Central memory CD8-positive, alpha-beta T cell (primary cell): ENCODE results near the gene PLEKHA8.

Experiments
- ATAC-seq: fragments of 150-1000 bp; cut with Tn5 transposase; replicated peaks from 2 replicates; pipeline ENCODE4 v1.10.0; 2022; ENCODE audit warnings: mild to moderate bottlenecking, moderate FRiP score, moderate number of reproducible peaks; ENCODE audit not compliant: poor library complexity, severe bottlenecking; ENCODE audit errors: extremely low read depth
- DNase-seq, 2 donors: peaks; one replicate each; pipeline ENCODE4 v3.0.0; 2021; ENCODE audit warnings: low spot score in 2 of 2
- H3K27ac Mint-ChIP-seq: one replicate; pipeline ENCODE4 v1.8.0; 2022; ENCODE audit warnings: low read depth, mild to moderate bottlenecking, moderate library complexity, mixed read lengths
- H3K27me3 Mint-ChIP-seq: one replicate; pipeline ENCODE4 v1.8.0; 2022; ENCODE audit warnings: mixed read lengths
- H3K36me3 Mint-ChIP-seq: one replicate; pipeline ENCODE4 v1.8.0; 2022; ENCODE audit warnings: mild to moderate bottlenecking, moderate library complexity, mixed read lengths; ENCODE audit not compliant: insufficient read depth
- H3K4me1 Mint-ChIP-seq: one replicate; pipeline ENCODE4 v1.8.0; 2022; ENCODE audit warnings: mixed read lengths
- H3K4me3 Mint-ChIP-seq: one replicate; pipeline ENCODE4 v1.8.0; 2022; ENCODE audit warnings: mild to moderate bottlenecking, moderate library complexity, mixed read lengths
- H3K9me3 Mint-ChIP-seq: one replicate; pipeline ENCODE4 v1.8.0; 2022; ENCODE audit warnings: mixed read lengths

Gene PLEKHA8

DNA sequence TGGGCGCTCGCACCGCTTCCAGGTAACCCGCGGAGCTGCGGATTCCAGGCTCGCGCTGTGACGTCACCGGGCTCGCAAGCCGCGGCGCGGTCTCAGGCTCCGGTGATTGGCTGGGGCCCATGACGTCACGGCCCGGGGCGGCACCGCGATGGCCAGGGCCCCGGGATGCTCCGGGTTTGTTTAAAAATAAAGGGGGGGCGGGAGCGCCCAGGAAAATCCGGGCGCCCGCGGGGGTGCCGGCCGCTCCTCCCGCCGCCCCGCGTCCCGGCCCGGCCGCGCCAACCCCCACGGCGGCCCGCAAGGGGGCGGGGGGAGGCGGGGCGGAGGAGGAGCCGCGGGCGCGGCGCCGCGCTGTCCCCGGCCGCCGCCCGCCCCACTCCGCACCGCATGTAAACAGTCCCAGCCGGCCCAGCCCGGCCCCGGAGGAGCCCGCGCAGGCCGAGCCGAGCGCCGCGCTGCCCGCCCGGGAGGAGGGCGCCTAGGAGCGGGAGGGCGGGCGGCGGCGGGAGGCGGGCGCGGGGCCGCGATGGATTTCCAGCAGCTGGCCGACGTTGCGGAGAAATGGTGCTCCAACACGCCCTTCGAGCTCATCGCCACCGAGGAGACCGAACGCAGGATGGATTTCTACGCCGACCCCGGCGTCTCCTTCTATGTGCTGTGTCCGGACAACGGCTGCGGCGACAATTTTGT is 106.5 kb downstream of the PLEKHA8 start, which contains the start of gene MTURN:
Gene MTURN, plus strand, starts transcription at position 376 of the 690 bp plus-strand sequence. Its CDS starts 151 bp downstream, at position 527.
- Mint-ChIP-seq H3K4me3 (peak within 1 kb of the TSS; percentile 90), H3K27me3 (no peaks in the 10 kb centered on the region), H3K36me3 (peaks cover 13% of the 10 kb centered on the region), H3K4me1 (peaks cover 5% of the 10 kb centered on the region), H3K27ac (peak within 1 kb of the TSS; percentile 90), H3K9me3 (no peaks in the 10 kb centered on the region)
- DNase-seq (peak; percentile 76 to 77), ATAC-seq (peak; percentile 82)

- peak; percentile 49 for ATAC-seq
- H3K27me3 Mint-ChIP-seq, result no peaks in the 10 kb centered on the region
Observed at GRCh38 chr7:30135301-30136116, 107.3 kb downstream of the PLEKHA8 start.

DNA sequence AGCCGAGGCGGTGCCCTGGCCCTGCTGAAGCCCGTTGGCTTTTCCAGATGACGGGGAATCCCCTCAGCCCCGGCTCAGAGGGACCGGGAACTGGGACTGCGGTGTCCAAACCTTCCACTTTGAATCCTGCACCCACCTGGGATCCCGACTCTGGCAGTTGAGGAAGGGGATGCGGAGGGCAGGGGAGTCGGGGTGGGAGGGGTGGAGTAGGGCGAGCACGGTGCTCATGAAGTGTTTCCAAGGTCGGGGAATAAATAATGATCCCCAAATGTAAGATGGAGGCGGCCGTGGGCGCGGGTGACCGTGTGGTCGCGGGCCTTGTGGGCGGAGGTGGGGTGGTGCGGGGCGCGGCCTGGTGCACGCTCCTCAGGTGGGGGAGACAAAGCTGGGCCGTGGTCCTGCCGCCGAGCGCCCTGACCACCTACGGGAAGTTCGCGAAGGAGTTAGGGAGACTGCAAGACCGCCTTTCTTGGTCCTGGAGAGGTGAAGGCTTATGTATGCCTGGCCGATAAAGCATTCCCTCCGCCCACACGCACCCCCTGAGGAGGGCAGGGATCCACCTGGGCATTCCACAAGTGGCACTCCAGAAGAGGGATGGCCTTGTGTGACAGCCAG is 108.0 kb downstream of the PLEKHA8 start:
- peaks cover 15% of the 10 kb centered on the region for H3K36me3 Mint-ChIP-seq
- DNase-seq (no peak), ATAC-seq (no peak)
- H3K4me3 Mint-ChIP-seq, result peak overlapping the region; percentile 90
- peaks cover 5% of the 10 kb centered on the region for H3K4me1 Mint-ChIP-seq
- H3K27ac Mint-ChIP-seq, result peak overlapping the region; percentile 90
- no peaks in the 10 kb centered on the region for H3K9me3 Mint-ChIP-seq
- H3K27me3 Mint-ChIP-seq, result no peaks in the 10 kb centered on the region

More at GRCh38 chr7:30135301-30136116, 107.3 kb downstream of the PLEKHA8 start:
- peak overlapping the region; percentile 90 for H3K4me3 Mint-ChIP-seq
- H3K4me1 Mint-ChIP-seq, result peaks cover 5% of the 10 kb centered on the region
- peak; percentile 28 to 33 for DNase-seq
- no peaks in the 10 kb centered on the region for H3K9me3 Mint-ChIP-seq
- H3K27ac Mint-ChIP-seq, result peak overlapping the region; percentile 90
- H3K36me3 Mint-ChIP-seq, result peaks cover 15% of the 10 kb centered on the region

DNA sequence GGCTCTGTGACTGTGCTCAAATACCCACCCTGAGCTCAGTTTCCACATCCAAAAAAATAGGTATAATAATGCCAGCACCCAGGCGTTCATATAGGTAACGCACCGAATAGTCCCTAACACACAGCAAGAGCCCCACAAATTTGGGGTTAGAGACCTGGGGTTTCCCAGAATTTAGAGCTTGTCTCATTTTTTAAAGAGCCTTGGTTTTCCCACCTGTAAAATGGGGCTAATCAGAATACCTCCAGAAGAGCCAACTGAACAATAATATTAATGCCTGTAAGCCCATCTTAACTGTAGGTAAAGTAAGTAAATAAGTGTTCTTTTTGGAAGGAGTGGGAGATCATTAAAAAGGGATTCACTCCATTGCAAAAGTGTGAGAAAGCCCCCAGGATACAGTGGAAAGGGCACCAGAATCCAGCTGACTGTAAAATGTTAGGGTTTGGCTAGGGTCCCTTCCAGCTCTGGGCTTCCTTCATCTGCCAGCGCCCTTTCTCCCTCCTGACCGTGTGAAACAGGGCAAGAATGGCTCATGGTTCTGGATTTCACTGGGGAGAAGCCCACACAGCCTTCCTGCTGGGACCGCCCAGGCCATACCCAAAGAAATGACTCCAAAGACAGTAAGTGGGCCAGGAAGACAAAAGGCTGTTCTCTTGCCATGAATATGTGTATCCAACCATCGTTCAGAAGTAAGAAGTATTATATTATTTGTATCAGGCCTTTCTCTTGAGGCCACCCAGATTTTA is 108.7 kb downstream of the PLEKHA8 start:
- Mint-ChIP-seq H3K4me1 (peaks cover 5% of the 10 kb centered on the region), H3K4me3 (peak overlapping the region; percentile 90), H3K9me3 (no peaks in the 10 kb centered on the region), H3K27ac (no peak overlapping the region), H3K36me3 (peaks cover 15% of the 10 kb centered on the region), H3K27me3 (no peaks in the 10 kb centered on the region)
- DNase-seq (no peak), ATAC-seq (no peak)

GRCh38 chr7:30139836-30140384 is 111.7 kb downstream of the PLEKHA8 start:
- peaks cover 7% of the 10 kb centered on the region for H3K4me1 Mint-ChIP-seq
- no peak overlapping the region for H3K27ac Mint-ChIP-seq
- no peaks in the 10 kb centered on the region for H3K9me3 Mint-ChIP-seq
- no peak overlapping the region for H3K4me3 Mint-ChIP-seq
- DNase-seq (no peak), ATAC-seq (no peak)
- peaks cover 9% of the 10 kb centered on the region for H3K36me3 Mint-ChIP-seq
- no peaks in the 10 kb centered on the region for H3K27me3 Mint-ChIP-seq

DNA sequence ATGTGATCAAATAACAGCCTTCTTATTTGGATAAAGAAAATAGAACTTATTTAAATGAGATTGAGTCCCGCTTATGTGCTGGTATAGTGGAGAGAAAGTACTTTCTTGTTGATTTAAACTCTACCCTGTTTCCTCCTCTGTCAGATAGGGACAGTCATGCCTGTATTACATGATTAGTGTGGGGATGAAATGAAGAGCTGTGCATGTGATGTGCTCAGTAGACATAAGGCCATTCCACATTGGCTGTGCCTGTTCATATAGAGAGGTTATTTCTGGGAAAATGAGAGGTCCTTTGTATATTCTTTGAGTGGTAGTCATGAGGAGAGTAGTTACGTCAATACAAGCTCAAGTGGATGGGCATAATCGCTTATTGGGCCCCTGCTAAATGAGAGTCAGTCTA is 112.2 kb downstream of the PLEKHA8 start:
- Mint-ChIP-seq H3K4me3 (no peak overlapping the region), H3K9me3 (no peaks in the 10 kb centered on the region), H3K27me3 (no peaks in the 10 kb centered on the region), H3K4me1 (peaks cover 7% of the 10 kb centered on the region), H3K27ac (no peak overlapping the region), H3K36me3 (peaks cover 9% of the 10 kb centered on the region)
- ATAC-seq (no peak), DNase-seq (no peak)

DNA sequence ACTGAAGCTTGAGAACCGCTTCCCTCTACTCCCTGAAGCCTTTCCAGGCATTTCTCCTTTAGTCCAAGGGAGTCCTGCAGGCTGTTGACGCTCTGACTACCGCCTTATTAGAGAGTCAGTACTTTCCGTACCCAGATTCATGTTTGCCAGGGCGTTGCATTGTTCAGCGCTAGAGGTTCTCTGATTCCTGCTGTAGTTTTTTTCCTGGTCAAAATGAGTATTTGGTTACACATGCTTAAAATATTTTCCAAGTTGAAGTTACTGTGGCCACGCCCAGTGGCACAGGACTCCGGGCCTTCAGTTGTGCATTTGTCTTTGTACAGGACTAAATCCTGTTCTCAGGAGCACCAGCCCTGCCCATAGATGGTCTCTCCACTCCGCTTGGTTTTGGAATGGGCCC is 114.5 kb downstream of the PLEKHA8 start:
- H3K27me3 Mint-ChIP-seq, result no peaks in the 10 kb centered on the region
- ATAC-seq (no peak), DNase-seq (no peak)
- no peaks in the 10 kb centered on the region for H3K9me3 Mint-ChIP-seq
- no peak overlapping the region for H3K27ac Mint-ChIP-seq
- H3K4me3 Mint-ChIP-seq, result no peak overlapping the region
- peaks cover 7% of the 10 kb centered on the region for H3K4me1 Mint-ChIP-seq
- H3K36me3 Mint-ChIP-seq, result peaks cover 4% of the 10 kb centered on the region

- H3K4me1 Mint-ChIP-seq, result peaks cover 7% of the 10 kb centered on the region
- no peak overlapping the region for H3K4me3 Mint-ChIP-seq
- no peak for ATAC-seq
- H3K27me3 Mint-ChIP-seq, result no peaks in the 10 kb centered on the region
- H3K9me3 Mint-ChIP-seq, result no peaks in the 10 kb centered on the region
- H3K36me3 Mint-ChIP-seq, result peaks cover 4% of the 10 kb centered on the region
- no peak overlapping the region for H3K27ac Mint-ChIP-seq
- no peak for DNase-seq
Observed at GRCh38 chr7:30143748-30144251, 115.6 kb downstream of the PLEKHA8 start.

DNA sequence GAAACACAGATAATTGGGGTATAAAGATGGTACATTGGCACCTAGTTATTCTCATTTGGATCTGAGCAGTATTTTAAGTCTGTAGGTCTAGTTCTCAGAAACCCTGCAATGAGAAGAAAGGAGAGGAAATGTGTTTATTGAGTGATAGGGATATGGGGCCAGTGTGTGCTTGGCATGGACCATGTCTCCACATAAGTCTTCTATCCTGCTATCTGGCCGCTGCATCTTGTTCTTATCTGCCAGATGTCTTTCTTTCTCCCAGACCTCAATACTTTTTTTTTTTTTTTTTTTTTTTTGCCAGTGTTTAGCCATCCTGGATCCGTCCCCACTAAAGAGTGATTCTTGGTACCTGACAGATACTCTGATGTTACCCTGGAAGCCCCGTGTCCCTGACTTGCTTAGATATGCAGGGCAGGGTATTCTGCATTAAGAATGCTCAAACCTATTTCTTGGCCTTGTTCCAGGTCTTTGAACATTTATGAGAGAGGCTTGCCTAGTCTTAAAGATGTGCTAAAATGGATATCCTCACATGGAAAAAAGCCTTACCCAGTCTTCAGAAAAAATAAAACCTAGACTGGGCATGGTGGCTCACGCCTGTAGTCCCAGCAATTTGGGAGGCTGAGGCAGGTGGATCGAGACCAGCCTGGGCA is 116.6 kb downstream of the PLEKHA8 start:
- H3K4me3 Mint-ChIP-seq, result no peak overlapping the region
- H3K27ac Mint-ChIP-seq, result no peak overlapping the region
- H3K36me3 Mint-ChIP-seq, result peaks cover 4% of the 10 kb centered on the region
- H3K27me3 Mint-ChIP-seq, result no peaks in the 10 kb centered on the region
- H3K9me3 Mint-ChIP-seq, result no peaks in the 10 kb centered on the region
- ATAC-seq (no peak), DNase-seq (no peak)
- peaks cover 7% of the 10 kb centered on the region for H3K4me1 Mint-ChIP-seq

GRCh38 chr7:30145426-30145970 is 117.3 kb downstream of the PLEKHA8 start:
- no peak overlapping the region for H3K27ac Mint-ChIP-seq
- H3K27me3 Mint-ChIP-seq, result no peaks in the 10 kb centered on the region
- no peak overlapping the region for H3K4me3 Mint-ChIP-seq
- DNase-seq (no peak), ATAC-seq (no peak)
- no peaks in the 10 kb centered on the region for H3K9me3 Mint-ChIP-seq
- H3K4me1 Mint-ChIP-seq, result peaks cover 7% of the 10 kb centered on the region
- peaks cover 3% of the 10 kb centered on the region for H3K36me3 Mint-ChIP-seq

GRCh38 chr7:30146127-30146612 is 118.0 kb downstream of the PLEKHA8 start:
- Mint-ChIP-seq H3K4me1 (peaks cover 7% of the 10 kb centered on the region), H3K36me3 (peaks cover 2% of the 10 kb centered on the region), H3K27ac (no peak overlapping the region), H3K9me3 (no peaks in the 10 kb centered on the region), H3K4me3 (no peak overlapping the region), H3K27me3 (no peaks in the 10 kb centered on the region)
- ATAC-seq (no peak), DNase-seq (no peak)
